K562 (cell line): ENCODE results near the gene NBPF12. TPM values are rescaled to one million over a fixed set of nuclear protein-coding genes. Genes with fewer than 3 reads are reported as not detected.
"Not testable (repeated sequence)": the region's sequence is repeated elsewhere in the genome, so short reads cannot be mapped to it uniquely, and the experiment has no call there.

ENCODE experiments used
- ATAC-seq: fragments of 200-7000 bp; cut with Tn5 transposase; 3 replicates; pipeline ENCODE4 v1.9.1; 2020; ENCODE audit warnings: moderate library complexity
- BruUV-seq: library from RNA; stranded (reverse); fragments of 400-500 nt; replicated peaks from 2 replicates; lab custom pipeline; 2021; lab: Mats Ljungman, UMichigan
- CTCF ChIA-PET: fragments of 300-600 bp; formaldehyde crosslinking; extraction: SDS; loops from one replicate; lab custom pipeline; 2021; ENCODE audit warnings: low intra/inter-chr PET ratio; lab: Yijun Ruan, JAX
- POLR2A ChIA-PET: fragments of 300-600, 350-650 bp; sonication (Branson Sonifier 250); formaldehyde crosslinking; extraction: SDS; loops from one replicate; lab custom pipeline; 2021; ENCODE audit warnings: antibody characterized with exemption, inconsistent platforms; lab: Yijun Ruan, JAX
- DNase-seq, 4 experiments: peaks; one replicate each; pipeline versions ENCODE4 v3.0.0 to v3.0.0-alpha.2; 2011 to 2018; ENCODE audit warnings: low spot score in 3 of 4, mixed read lengths in 3 of 4; ENCODE audit errors: extremely low read depth in 1 of 4
- FAIRE-seq: peaks from 2 replicates; lab custom pipeline; 2011; peaks lifted over from hg19 to GRCh38; lab: Jason Lieb, UNC
- H2AFZ ChIP-seq: 2 replicates; pipeline ENCODE4 v1.6.0; 2011; ENCODE audit warnings: low read depth, low read length, control low read depth, inconsistent platforms
- H3K27ac ChIP-seq: fragments of 200-600 bp; 3 replicates; pipeline ENCODE4 v1.8.0; 2011; ENCODE audit warnings: low read depth, mild to moderate bottlenecking, control low read depth, inconsistent platforms, low read length, moderate library complexity, mixed read lengths; ENCODE audit errors: extremely low read depth
- H3K27me3 ChIP-seq, 2 experiments: fragments of 300-600 bp in 1 of 2; 2 replicates in 1 of 2; 3 replicates in 1 of 2; pipeline versions ENCODE4 v1.6.0 to v1.8.0; 2011; ENCODE audit warnings: inconsistent platforms in 2 of 2, low read length in 2 of 2, mild to moderate bottlenecking in 1 of 2, mixed read lengths in 1 of 2, moderate library complexity in 1 of 2; ENCODE audit not compliant: control insufficient read depth in 2 of 2, insufficient read depth in 2 of 2
- H3K36me3 ChIP-seq: fragments of 300-600 bp; 3 replicates; pipeline ENCODE4 v1.8.0; 2011; ENCODE audit warnings: mild to moderate bottlenecking, low read length, inconsistent platforms; ENCODE audit not compliant: control insufficient read depth, insufficient read depth
- H3K4me1 ChIP-seq, 2 experiments: fragments of 200-600 bp in 1 of 2; replicated peaks in 1 of 2; 2 replicates in 1 of 2; 3 replicates in 1 of 2; pipeline versions ENCODE4 v1.5.1 to v1.8.0; 2011; ENCODE audit warnings: inconsistent platforms in 2 of 2, low read length in 2 of 2, mild to moderate bottlenecking in 1 of 2, mixed read lengths in 1 of 2, moderate library complexity in 1 of 2; ENCODE audit not compliant: control insufficient read depth in 2 of 2, insufficient read depth in 2 of 2
- H3K4me2 ChIP-seq: 2 replicates; pipeline ENCODE4 v1.6.1; 2011; ENCODE audit warnings: low read length, control low read depth, inconsistent platforms, mixed read lengths; ENCODE audit not compliant: insufficient read depth
- H3K4me3 ChIP-seq: fragments of 200-600 bp; sonication (generic), shearing (Covaris generic); 2 replicates; pipeline ENCODE4 v1.5.1; 2016; ENCODE audit warnings: control low read depth, inconsistent platforms
- H3K79me2 ChIP-seq: fragments of 200-600 bp; 3 replicates; pipeline ENCODE4 v1.8.0; 2011; ENCODE audit warnings: low read length, inconsistent platforms; ENCODE audit not compliant: control insufficient read depth, insufficient read depth
- H3K9ac ChIP-seq, 2 experiments: 2 replicates each; pipeline versions ENCODE4 v1.6.0 to v1.6.1; 2011; ENCODE audit warnings: low read depth in 2 of 2, low read length in 2 of 2, control low read depth in 1 of 2, inconsistent platforms in 1 of 2, mild to moderate bottlenecking in 1 of 2, mixed read lengths in 1 of 2; ENCODE audit not compliant: insufficient read depth in 1 of 2
- H3K9me1 ChIP-seq: one replicate; pipeline ENCODE4 v1.6.0; 2011; ENCODE audit warnings: inconsistent platforms, mild to moderate bottlenecking, low read length, moderate library complexity; ENCODE audit not compliant: control insufficient read depth, insufficient read depth
- H3K9me3 ChIP-seq: replicated peaks from 2 replicates; pipeline ENCODE4 v1.5.1; 2011; ENCODE audit warnings: low read depth, low read length, inconsistent platforms; ENCODE audit not compliant: control insufficient read depth, insufficient read depth
- H4K20me1 ChIP-seq: replicated peaks from 2 replicates; pipeline ENCODE4 v1.6.1; 2011; ENCODE audit warnings: low read length, inconsistent platforms, mixed read lengths; ENCODE audit not compliant: control insufficient read depth, insufficient read depth
- ARID1B ChIP-seq: fragments of 450-650 bp; IDR thresholded peaks from 2 replicates; pipeline ENCODE4 v1.6.1; 2016; ENCODE audit warnings: antibody characterized with exemption, mild to moderate bottlenecking, inconsistent platforms
- CBFA2T2 ChIP-seq: fragments of 450-650 bp; conservative IDR thresholded peaks from 2 replicates; pipeline ENCODE4 v1.6.1; 2017; ENCODE audit warnings: mild to moderate bottlenecking
- CBFA2T3 ChIP-seq: fragments of 450-650 bp; IDR thresholded peaks from 2 replicates; pipeline ENCODE4 v1.6.1; 2017
- SPI1 ChIP-seq: IDR thresholded peaks from 2 replicates; pipeline ENCODE4 v1.6.1; 2011; ENCODE audit warnings: low read depth, low read length, control low read depth, borderline replicate concordance
- TAL1 ChIP-seq: fragments of 450-650 bp; IDR thresholded peaks from 2 replicates; pipeline ENCODE4 v1.6.1; 2016; ENCODE audit warnings: mild to moderate bottlenecking
- WGBS: fragments of 100-300 bp; shearing (Covaris generic); methylation state at CpG from one replicate; pipeline ENCODE4 v1.1.6; 2016; ENCODE audit warnings: low coverage, mixed read lengths; ENCODE audit not compliant: insufficient coverage; ENCODE audit errors: missing lambda C conversion rate; 5-methylcytosine and 5-hydroxymethylcytosine counted together
- in situ Hi-C: fragments of 300-500 bp; cut with MboI; formaldehyde crosslinking; loops from 4 replicates; pipeline ENCODE4 v1.15.0; 2018; ENCODE audit warnings: inconsistent platforms, mixed read lengths
- intact Hi-C: fragments of 100-400 bp; cut with micrococcal nuclease; formaldehyde crosslinking; loops from 2 replicates; pipeline ENCODE4 v1.14.2; 2022
- polyA plus RNA-seq, 8 experiments: library from polyadenylated mRNA; depleted of rRNA in 4 of 8; stranded (reverse) in 5 of 8; unstranded in 3 of 8; fragments of >200 nt; fragmentation: Nextera tagmentation in 2 of 8; fragmentation: Illumina TruSeq in 1 of 8; extraction: Ambion mirVana in 2 of 8; extraction: Trizol in 1 of 8; gene quantifications; 2 replicates each; pipeline versions ENCODE4 v1.2.1 to v1.2.3, GENCODE V29; 2011 to 2014; ENCODE audit warnings: inconsistent platforms in 1 of 8, missing spikeins in 1 of 8
- total RNA-seq, 7 experiments: library from RNA; depleted of rRNA in 6 of 7; stranded (reverse); fragments of >200 nt in 6 of 7; fragmentation: Illumina TruSeq in 2 of 7; extraction: Trizol in 2 of 7; gene quantifications; 2 replicates each; pipeline versions ENCODE4 v1.2.1 to v1.2.3, GENCODE V29; 2011 to 2021; ENCODE audit warnings: low replicate concordance in 1 of 7

NBPF12 gene
- total and polyA plus RNA-seq, 9 of the 15 experiments (the other 6 are each of a cell fraction or from before 2014, with no cell fraction given): 2.4 to 14.5 (median 8.2) TPM

DNA sequence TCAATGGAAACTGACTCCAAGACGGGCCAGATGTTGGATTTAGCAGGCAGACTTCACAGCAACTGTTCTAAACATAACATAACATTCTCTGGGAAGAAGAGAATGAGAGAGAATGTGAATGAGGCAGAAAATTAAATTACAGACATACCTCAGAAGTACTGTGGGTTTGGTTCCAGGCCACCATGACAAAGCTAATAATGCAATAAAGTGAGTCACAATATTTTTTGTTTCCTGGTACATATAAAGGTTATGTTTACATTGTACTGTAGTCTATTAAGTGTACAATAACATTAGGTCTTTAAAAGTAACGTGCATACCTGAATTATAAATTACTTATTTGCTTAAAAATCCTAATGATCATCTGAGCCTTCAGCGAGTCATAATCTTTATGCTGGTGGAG lies 45.8 kb upstream of the NBPF12 start:
- DNase-seq, ATAC-seq, H3K4me1 ChIP-seq, H4K20me1 ChIP-seq, intact Hi-C loops, H3K4me2 ChIP-seq, H3K4me3 ChIP-seq, H3K27ac ChIP-seq, POLR2A ChIA-PET, H2AFZ ChIP-seq, H3K9ac ChIP-seq, H3K27me3 ChIP-seq, H3K36me3 ChIP-seq, CTCF ChIA-PET, FAIRE-seq, in situ Hi-C loops, BruUV-seq, H3K79me2 ChIP-seq, H3K9me3 ChIP-seq, H3K9me1 ChIP-seq: not testable (repeated sequence)
- 0% methylated on average over 1 of the region's 3 CpGs for WGBS

- FAIRE-seq, H3K9ac ChIP-seq, in situ Hi-C loops, intact Hi-C loops, H3K36me3 ChIP-seq: not testable (repeated sequence)
- TF ChIP-seq CBFA2T2 (peak; percentile 46), SPI1 (peak; percentile 25; the same call in 1 of the 2 replicates), TAL1 (peak; percentile 27; the same call in 1 of the 2 replicates), CBFA2T3 (peak; percentile 57), ARID1B (peak; percentile 16; the same call in 1 of the 2 replicates)
- TF ChIP-seq, all 486 proteins: peak for 5; not testable (repeated sequence) for 481
- H3K79me2 ChIP-seq, H3K9me1 ChIP-seq, H3K27me3 ChIP-seq, H3K4me2 ChIP-seq, H3K4me3 ChIP-seq, ATAC-seq, H3K27ac ChIP-seq, H4K20me1 ChIP-seq, CTCF ChIA-PET, H3K4me1 ChIP-seq, H2AFZ ChIP-seq, POLR2A ChIA-PET, H3K9me3 ChIP-seq, BruUV-seq: not testable (repeated sequence)
- DNase-seq: peak in 1 of 4 experiments; percentile 33
- 5% methylated on average over 4 of the region's 8 CpGs for WGBS
Measured at GRCh38 chr1:146907565-146908261, 30.4 kb upstream of the NBPF12 start.
